Gastroesophageal sphincter (tissue), 4 donors: ENCODE measurements around the gene KIF2C. TPM values are rescaled to one million over a fixed set of nuclear protein-coding genes. Genes with fewer than 3 reads are reported as not detected.

Experiments
- ATAC-seq: fragments of 150-250 bp; one replicate; pipeline ENCODE4 v1.9.1; 2016; ENCODE audit warnings: mild to moderate bottlenecking, moderate library complexity
- H3K27ac ChIP-seq, 4 donors: fragments of 200-600 bp; sonication (generic) in 3 of 4; 1 replicate in 3 of 4; 2 replicates in 1 of 4; pipeline ENCODE4 v1.5.1; 2016 to 2019
- H3K27me3 ChIP-seq: fragments of 200-600 bp; sonication (generic); one replicate; pipeline ENCODE4 v1.5.1; 2019
- H3K36me3 ChIP-seq, 2 donors: fragments of 200-600 bp; sonication (generic); one replicate each; pipeline ENCODE4 v1.5.1; 2019; ENCODE audit warnings: control low read depth in 1 of 2
- H3K4me1 ChIP-seq, 3 donors: fragments of 200-600 bp; sonication (generic); 1 replicate in 2 of 3; 2 replicates in 1 of 3; pipeline ENCODE4 v1.5.1; 2016 to 2019; ENCODE audit warnings: control low read depth in 2 of 3
- H3K4me3 ChIP-seq, 2 donors: fragments of 200-600 bp; sonication (generic); one replicate each; pipeline ENCODE4 v1.5.1; 2019; ENCODE audit warnings: mild to moderate bottlenecking in 1 of 2, moderate library complexity in 1 of 2
- H3K9me3 ChIP-seq, 3 donors: fragments of 200-600 bp; sonication (generic); one replicate each; pipeline ENCODE4 v1.5.1; 2017 to 2019; ENCODE audit warnings: control low read depth in 2 of 3
- CTCF ChIP-seq, 4 experiments: fragments of 200-600 bp in 2 of 4; fragments of 450-650 bp in 2 of 4; sonication (generic) in 1 of 4; IDR thresholded peaks; one replicate each; pipeline ENCODE4 v1.5.1; 2017 to 2019; ENCODE audit warnings: antibody characterized with exemption in 4 of 4, mild to moderate bottlenecking in 2 of 4, moderate library complexity in 2 of 4
- EP300 ChIP-seq: sonication (generic); formaldehyde crosslinking; IDR thresholded peaks from one replicate; pipeline ENCODE4 v1.6.1; 2017; ENCODE audit warnings: antibody characterized with exemption, mild to moderate bottlenecking
- POLR2A ChIP-seq, 2 donors: fragments of 450-650 bp; IDR thresholded peaks; one replicate each; pipeline ENCODE4 v1.6.1; 2017; ENCODE audit warnings: antibody characterized with exemption in 2 of 2, mild to moderate bottlenecking in 2 of 2, moderate library complexity in 1 of 2
- POLR2AphosphoS5 ChIP-seq: sonication (generic); formaldehyde crosslinking; IDR thresholded peaks from one replicate; pipeline ENCODE4 v1.6.1; 2017; ENCODE audit warnings: antibody characterized with exemption
- WGBS, 2 donors: methylation state at CpG; one replicate each; pipeline ENCODE4 v1.1.5; 2018; ENCODE audit warnings: low coverage in 1 of 2; 5-methylcytosine and 5-hydroxymethylcytosine counted together
- total RNA-seq, 4 donors: library from RNA; depleted of rRNA; stranded (reverse); fragments of >200 nt; gene quantifications; one replicate each; pipeline ENCODE4 v1.1.0, GENCODE V29; 2016

KIF2C gene
- 1 to 10 TPM in 1 of 4 donors, under 1 TPM in 3; 0.40 to 2.2 (median 0.72) TPM for total RNA-seq

GRCh38 chr1:44739307-44740178 is at the start of gene KIF2C:
Gene KIF2C (plus strand): TSS chr1:44739837. CDS start chr1:44739933, 96 bp downstream.
- TF ChIP-seq CTCF (IDR thresholded peaks at IDR 0.05) (peak in 1 of 4 experiments; percentile 23), POLR2AphosphoS5 (peak; percentile 82), POLR2A (IDR thresholded peaks at IDR 0.05) (peak; percentile 35 to 73), EP300 (no peak)
- Histone ChIP-seq H3K27ac (peak within 1 kb of the TSS; percentile 67 to 90 (median 88)), H3K4me1 (peaks cover 0 to 12% (median 4%) of the 10 kb centered on the region in 3 donors), H3K4me3 (peak within 1 kb of the TSS; percentile 57 to 71), H3K27me3 (no peaks in the 10 kb centered on the region), H3K9me3 (no peaks in the 10 kb centered on the region), H3K36me3 (no peaks in the 10 kb centered on the region)
- ATAC-seq = peak; percentile 100
- 0 to 6% methylated on average over 9 to 18 of the region's 57 CpGs for WGBS, 2 donors

GRCh38 chr1:44693159-44693558 is 46.5 kb upstream of the KIF2C start:
- H3K4me1 ChIP-seq = no peaks in the 10 kb centered on the region
- 88% methylated on average over 1 to 2 of the region's 2 CpGs for WGBS, 2 donors
- H3K27ac ChIP-seq = no peak overlapping the region
- no peak overlapping the region for H3K4me3 ChIP-seq
- H3K36me3 ChIP-seq = peaks cover 0 to 5% of the 10 kb centered on the region in 2 donors
- no peak for ATAC-seq
- TF ChIP-seq POLR2AphosphoS5 (no peak), CTCF (IDR thresholded peaks at IDR 0.05) (no peak), EP300 (no peak), POLR2A (IDR thresholded peaks at IDR 0.05) (no peak)
- no peaks in the 10 kb centered on the region for H3K9me3 ChIP-seq
- no peaks in the 10 kb centered on the region for H3K27me3 ChIP-seq

- Histone ChIP-seq H3K9me3 (no peaks in the 10 kb centered on the region), H3K27ac (no peak overlapping the region), H3K36me3 (peaks cover 0 to 5% of the 10 kb centered on the region in 2 donors), H3K4me3 (no peak overlapping the region), H3K27me3 (no peaks in the 10 kb centered on the region), H3K4me1 (no peaks in the 10 kb centered on the region)
- WGBS, 2 donors = 86 to 97% methylated on average over 3 of the region's 3 CpGs
- no peak for ATAC-seq
- TF ChIP-seq POLR2AphosphoS5 = no peak
- no peak for TF ChIP-seq POLR2A (IDR thresholded peaks at IDR 0.05)
- TF ChIP-seq CTCF (IDR thresholded peaks at IDR 0.05) = no peak
- TF ChIP-seq EP300 = no peak
These were observed 45.7 kb upstream of the KIF2C start for GRCh38 chr1:44693900-44694299.

GRCh38 chr1:44694863-44695478 is 44.7 kb upstream of the KIF2C start:
- H3K4me3 ChIP-seq = no peak overlapping the region
- H3K36me3 ChIP-seq = peaks cover 0 to 5% of the 10 kb centered on the region in 2 donors
- WGBS, 2 donors = 100% methylated on average over 1 to 3 of the region's 7 CpGs
- ATAC-seq = no peak
- no peaks in the 10 kb centered on the region for H3K9me3 ChIP-seq
- no peak for TF ChIP-seq POLR2AphosphoS5
- no peak for TF ChIP-seq EP300
- no peak for TF ChIP-seq POLR2A (IDR thresholded peaks at IDR 0.05)
- no peak for TF ChIP-seq CTCF (IDR thresholded peaks at IDR 0.05)
- H3K4me1 ChIP-seq = no peaks in the 10 kb centered on the region
- no peak overlapping the region for H3K27ac ChIP-seq
- H3K27me3 ChIP-seq = no peaks in the 10 kb centered on the region
